Measurements from ENCODE around the gene ATF6B. TPM values are rescaled to one million over a fixed set of nuclear protein-coding genes. Genes with fewer than 3 reads are reported as not detected.
A peak's percentile ranks its signal among the peaks of the same experiment; 100 is the strongest.
"Not testable (repeated sequence)": the region's sequence is repeated elsewhere in the genome, so short reads cannot be mapped to it uniquely, and the experiment has no call there.

The ATF6B gene
- total and polyA plus RNA-seq, 5 donors from 2014 or later = 20.0 to 117 (median 25.9) TPM

GRCh38 chr6:32149092-32149755 is 21.2 kb upstream of the ATF6B start:
- Mint-ChIP-seq H3K4me3 (peak overlapping the region; percentile 83 to 92 (median 89)), H3K36me3 (no peaks in the 10 kb centered on the region), H3K27me3 (peaks cover 63% of the 10 kb centered on the region), H3K27ac (peak overlapping the region in 2 of 3 donors; percentile 59 to 86), H3K4me1 (peaks cover 8 to 52% (median 26%) of the 10 kb centered on the region in 4 donors), H3K9me3 (peaks cover 0 to 6% (median 1%) of the 10 kb centered on the region in 7 donors)
- H3K36me3 ChIP-seq (ENCODE audit: control insufficient read depth, insufficient read depth, low read length) = no peaks in the 10 kb centered on the region
- H3K27me3 ChIP-seq (ENCODE audit: control insufficient read depth, insufficient read depth, low read length) = peaks cover 6% of the 10 kb centered on the region
- DNase-seq (no peak), ATAC-seq (ENCODE audit: low read depth in 2 of 2) (peak in 1 of 2 donors; percentile 15)
- H3K4me1 ChIP-seq (ENCODE audit: control insufficient read depth, insufficient read depth, low read length, poor library complexity, severe bottlenecking) = peaks cover 9% of the 10 kb centered on the region
- H3K27ac ChIP-seq (ENCODE audit: insufficient read depth, low read length, poor library complexity, severe bottlenecking) = no peak overlapping the region
- no peaks in the 10 kb centered on the region for H3K9me3 ChIP-seq (ENCODE audit: control insufficient read depth in 2 of 2, low read length in 2 of 2)
- no peak overlapping the region for H3K4me3 ChIP-seq (ENCODE audit: low read depth, low read length)

GRCh38 chr6:32148289-32149091 is 20.4 kb upstream of the ATF6B start:
- H3K36me3 Mint-ChIP-seq = no peaks in the 10 kb centered on the region
- peaks cover 2% of the 10 kb centered on the region for H3K4me1 ChIP-seq (ENCODE audit: control insufficient read depth, insufficient read depth, low read length, poor library complexity, severe bottlenecking)
- H3K27me3 Mint-ChIP-seq = peaks cover 63% of the 10 kb centered on the region
- H3K27ac Mint-ChIP-seq = peak overlapping the region; percentile 59 to 86 (median 61)
- H3K27ac ChIP-seq (ENCODE audit: insufficient read depth, low read length, poor library complexity, severe bottlenecking) = no peak overlapping the region
- H3K9me3 ChIP-seq (ENCODE audit: control insufficient read depth in 2 of 2, low read length in 2 of 2) = no peaks in the 10 kb centered on the region
- no peaks in the 10 kb centered on the region for H3K36me3 ChIP-seq (ENCODE audit: control insufficient read depth, insufficient read depth, low read length)
- peak overlapping the region; percentile 83 to 92 (median 89) for H3K4me3 Mint-ChIP-seq
- DNase-seq (peak; percentile 59 to 76 (median 68)), ATAC-seq (ENCODE audit: low read depth in 2 of 2) (peak; percentile 70 to 76)
- peaks cover 8 to 45% (median 24%) of the 10 kb centered on the region in 4 donors for H3K4me1 Mint-ChIP-seq
- peaks cover 6% of the 10 kb centered on the region for H3K27me3 ChIP-seq (ENCODE audit: control insufficient read depth, insufficient read depth, low read length)
- peaks cover 0 to 6% (median 1%) of the 10 kb centered on the region in 7 donors for H3K9me3 Mint-ChIP-seq
- no peak overlapping the region for H3K4me3 ChIP-seq (ENCODE audit: low read depth, low read length)

- ATAC-seq (ENCODE audit: low read depth in 2 of 2) (no peak), DNase-seq (no peak)
- H3K9me3 ChIP-seq (ENCODE audit: control insufficient read depth in 2 of 2, low read length in 2 of 2) = no peaks in the 10 kb centered on the region
- H3K27ac ChIP-seq (ENCODE audit: insufficient read depth, low read length, poor library complexity, severe bottlenecking) = no peak overlapping the region
- no peak overlapping the region for H3K27ac Mint-ChIP-seq
- no peaks in the 10 kb centered on the region for H3K4me1 ChIP-seq (ENCODE audit: control insufficient read depth, insufficient read depth, low read length, poor library complexity, severe bottlenecking)
- H3K4me1 Mint-ChIP-seq = peaks cover 8 to 36% (median 19%) of the 10 kb centered on the region in 4 donors
- H3K9me3 Mint-ChIP-seq = peaks cover 0 to 6% (median 1%) of the 10 kb centered on the region in 7 donors
- H3K4me3 Mint-ChIP-seq = peak overlapping the region in 3 of 4 donors; percentile 61 to 91 (median 83)
- H3K27me3 Mint-ChIP-seq = peaks cover 57% of the 10 kb centered on the region
- H3K36me3 Mint-ChIP-seq = no peaks in the 10 kb centered on the region
- no peak overlapping the region for H3K4me3 ChIP-seq (ENCODE audit: low read depth, low read length)
- H3K36me3 ChIP-seq (ENCODE audit: control insufficient read depth, insufficient read depth, low read length) = no peaks in the 10 kb centered on the region
- peaks cover 6% of the 10 kb centered on the region for H3K27me3 ChIP-seq (ENCODE audit: control insufficient read depth, insufficient read depth, low read length)
Observed at GRCh38 chr6:32147401-32148132, 19.5 kb upstream of the ATF6B start.

- Histone ChIP-seq H3K27me3 (ENCODE audit: control insufficient read depth, insufficient read depth, low read length) (peaks cover 6% of the 10 kb centered on the region), H3K36me3 (ENCODE audit: control insufficient read depth, insufficient read depth, low read length) (no peaks in the 10 kb centered on the region), H3K27ac (ENCODE audit: insufficient read depth, low read length, poor library complexity, severe bottlenecking) (no peak overlapping the region), H3K4me1 (ENCODE audit: control insufficient read depth, insufficient read depth, low read length, poor library complexity, severe bottlenecking) (no peaks in the 10 kb centered on the region), H3K4me3 (ENCODE audit: low read depth, low read length) (no peak overlapping the region), H3K9me3 (ENCODE audit: control insufficient read depth in 2 of 2, low read length in 2 of 2) (no peaks in the 10 kb centered on the region)
- Mint-ChIP-seq H3K27ac (peak overlapping the region in 1 of 3 donors; percentile 39), H3K9me3 (peaks cover 0 to 6% (median 1%) of the 10 kb centered on the region in 7 donors), H3K36me3 (no peaks in the 10 kb centered on the region), H3K4me1 (peaks cover 8 to 31% (median 14%) of the 10 kb centered on the region in 4 donors), H3K27me3 (peaks cover 52% of the 10 kb centered on the region), H3K4me3 (peak overlapping the region in 1 of 4 donors; percentile 47)
- DNase-seq (no peak), ATAC-seq (ENCODE audit: low read depth in 2 of 2) (no peak)
Observed at GRCh38 chr6:32146687-32147086, 18.6 kb upstream of the ATF6B start.

GRCh38 chr6:32146287-32146686 is 18.2 kb upstream of the ATF6B start:
- no peak for ATAC-seq (ENCODE audit: low read depth in 2 of 2)
- H3K9me3 Mint-ChIP-seq = peaks cover 0 to 6% (median 1%) of the 10 kb centered on the region in 7 donors

GRCh38 chr6:32144238-32144637 is 16.2 kb upstream of the ATF6B start:
- H3K4me1 Mint-ChIP-seq = peaks cover 2 to 20% (median 11%) of the 10 kb centered on the region in 4 donors
- H3K4me3 ChIP-seq (ENCODE audit: low read depth, low read length); H3K9me3 Mint-ChIP-seq; H3K4me3 Mint-ChIP-seq; H3K36me3 Mint-ChIP-seq; H3K27me3 ChIP-seq (ENCODE audit: control insufficient read depth, insufficient read depth, low read length); H3K27ac Mint-ChIP-seq; H3K27ac ChIP-seq (ENCODE audit: insufficient read depth, low read length, poor library complexity, severe bottlenecking); ATAC-seq (ENCODE audit: low read depth in 2 of 2); H3K4me1 ChIP-seq (ENCODE audit: control insufficient read depth, insufficient read depth, low read length, poor library complexity, severe bottlenecking); H3K36me3 ChIP-seq (ENCODE audit: control insufficient read depth, insufficient read depth, low read length); H3K9me3 ChIP-seq (ENCODE audit: control insufficient read depth in 2 of 2, low read length in 2 of 2); DNase-seq: not testable (repeated sequence)
- H3K27me3 Mint-ChIP-seq = peaks cover 50% of the 10 kb centered on the region

More at GRCh38 chr6:32146287-32146686, 18.2 kb upstream of the ATF6B start:
- H3K27me3 ChIP-seq (ENCODE audit: control insufficient read depth, insufficient read depth, low read length) = peaks cover 6% of the 10 kb centered on the region
- no peaks in the 10 kb centered on the region for H3K4me1 ChIP-seq (ENCODE audit: control insufficient read depth, insufficient read depth, low read length, poor library complexity, severe bottlenecking)
- Mint-ChIP-seq H3K27me3 (peaks cover 54% of the 10 kb centered on the region), H3K27ac (peak overlapping the region in 2 of 3 donors; percentile 39 to 52), H3K4me1 (peaks cover 7 to 29% (median 14%) of the 10 kb centered on the region in 4 donors), H3K4me3 (peak overlapping the region in 3 of 4 donors; percentile 47 to 61 (median 51)), H3K36me3 (no peaks in the 10 kb centered on the region)
- H3K27ac ChIP-seq (ENCODE audit: insufficient read depth, low read length, poor library complexity, severe bottlenecking) = no peak overlapping the region
- no peak for DNase-seq
- no peaks in the 10 kb centered on the region for H3K9me3 ChIP-seq (ENCODE audit: control insufficient read depth in 2 of 2, low read length in 2 of 2)
- no peaks in the 10 kb centered on the region for H3K36me3 ChIP-seq (ENCODE audit: control insufficient read depth, insufficient read depth, low read length)
- no peak overlapping the region for H3K4me3 ChIP-seq (ENCODE audit: low read depth, low read length)

DNA sequence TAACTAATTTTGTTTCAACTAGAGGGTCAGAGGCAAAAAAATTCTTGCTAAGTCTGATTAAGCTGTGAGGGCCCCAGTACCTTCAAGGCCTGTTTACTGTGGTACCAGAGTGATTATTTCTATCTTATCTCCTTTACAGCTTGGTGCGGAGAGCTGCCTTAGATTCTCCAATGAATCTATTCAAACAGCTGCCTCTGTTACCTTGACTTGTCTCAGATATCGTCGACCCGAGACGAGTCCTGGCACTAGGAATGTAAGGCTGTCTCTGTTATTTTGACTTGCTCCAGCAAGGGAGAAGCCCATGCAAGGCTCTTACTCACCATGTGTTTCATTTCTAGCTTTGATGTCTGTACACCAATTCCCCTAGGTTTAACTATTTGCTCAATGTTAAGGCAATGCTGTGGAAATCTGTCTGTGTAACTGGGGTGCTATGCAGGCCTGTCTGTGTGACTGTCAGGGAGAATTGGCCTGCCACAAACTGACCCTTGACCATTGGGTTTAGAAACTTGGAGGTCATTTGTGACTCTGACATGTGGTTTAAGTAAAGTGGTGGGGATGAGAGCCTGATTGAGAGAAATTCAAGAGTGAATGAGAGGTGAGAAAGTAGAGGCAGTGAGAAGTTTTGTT is 12.5 kb upstream of the ATF6B start:
- Histone ChIP-seq H3K4me1 (ENCODE audit: control insufficient read depth, insufficient read depth, low read length, poor library complexity, severe bottlenecking) (no peaks in the 10 kb centered on the region), H3K36me3 (ENCODE audit: control insufficient read depth, insufficient read depth, low read length) (no peaks in the 10 kb centered on the region), H3K4me3 (ENCODE audit: low read depth, low read length) (no peak overlapping the region), H3K9me3 (ENCODE audit: control insufficient read depth in 2 of 2, low read length in 2 of 2) (no peaks in the 10 kb centered on the region), H3K27me3 (ENCODE audit: control insufficient read depth, insufficient read depth, low read length) (no peaks in the 10 kb centered on the region), H3K27ac (ENCODE audit: insufficient read depth, low read length, poor library complexity, severe bottlenecking) (no peak overlapping the region)
- H3K27me3 Mint-ChIP-seq = peaks cover 33% of the 10 kb centered on the region
- ATAC-seq (ENCODE audit: low read depth in 2 of 2) (no peak), DNase-seq (no peak)
- peaks cover 0 to under 1% (median 0%) of the 10 kb centered on the region in 4 donors for H3K4me1 Mint-ChIP-seq
- H3K4me3 Mint-ChIP-seq = peak overlapping the region in 1 of 4 donors; percentile 58
- H3K27ac Mint-ChIP-seq = no peak overlapping the region
- no peaks in the 10 kb centered on the region for H3K36me3 Mint-ChIP-seq
- H3K9me3 Mint-ChIP-seq = peaks cover 0 to 2% (median 0%) of the 10 kb centered on the region in 7 donors
